GM21528 (cell line): Measurements from ENCODE around the gene DNASE1.

Experiments used
- ATAC-seq: cut with Tn5 transposase; IDR thresholded peaks from one replicate; pipeline ENCODE4 v1.9.1; 2021; ENCODE audit warnings: mild to moderate bottlenecking, moderate library complexity; ENCODE audit not compliant: unreplicated experiment, low FRiP score

Gene DNASE1

DNA sequence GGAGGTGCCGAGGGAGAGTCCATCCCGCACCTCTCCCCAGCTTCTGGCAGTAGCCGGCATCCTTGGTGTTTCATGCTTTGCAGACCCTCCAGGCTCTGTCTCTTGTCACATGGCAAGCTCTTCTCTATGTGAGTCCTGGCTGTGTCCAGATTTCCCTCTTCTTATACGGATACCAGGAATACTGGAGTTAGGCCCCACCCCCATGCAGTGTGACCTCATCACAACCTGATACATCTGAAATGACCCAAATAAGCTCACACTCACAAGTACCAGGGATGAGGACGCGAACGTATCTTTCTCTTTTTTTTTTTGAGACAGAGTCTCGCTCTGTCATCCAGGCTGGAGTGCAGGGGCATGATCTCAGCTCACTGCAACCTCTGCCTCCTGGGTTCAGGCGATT is 39.6 kb downstream of the DNASE1 start:
- ATAC-seq, result no peak

DNA sequence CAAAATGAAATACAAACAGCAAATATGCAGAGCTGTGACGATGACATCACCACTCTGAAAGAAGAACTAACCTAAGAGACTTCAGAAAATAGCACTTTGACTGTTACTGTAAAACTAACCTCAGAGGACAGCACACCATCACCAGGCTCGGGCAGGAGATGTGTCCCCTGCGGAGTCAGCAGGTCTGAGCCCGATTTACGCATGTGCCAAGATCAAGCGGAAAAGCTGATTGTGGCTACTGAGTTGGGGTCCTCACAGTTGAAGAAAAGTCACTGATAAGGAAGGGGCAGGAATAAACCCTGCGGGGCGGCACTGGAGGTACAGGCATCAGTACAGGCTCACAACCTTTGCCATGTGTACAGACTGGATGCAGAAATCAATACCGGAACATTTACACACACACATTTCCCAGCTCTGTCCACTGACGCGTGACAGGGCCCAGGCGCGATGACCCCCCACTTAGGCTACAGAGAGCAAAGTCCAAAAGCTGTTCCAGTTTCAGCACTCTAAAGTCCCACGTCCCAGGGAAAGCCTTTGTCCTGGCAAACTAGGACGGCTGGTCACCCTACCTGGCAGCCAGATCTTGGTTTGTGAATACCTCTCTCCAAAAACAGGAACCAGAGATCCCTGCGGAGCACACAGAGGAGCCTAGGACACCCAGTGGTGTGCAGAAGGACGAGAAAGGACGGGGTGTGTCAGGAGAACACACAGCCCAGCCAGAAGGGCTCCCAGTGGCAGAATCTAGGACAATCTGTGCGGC is 41.3 kb downstream of the DNASE1 start:
- no peak for ATAC-seq

DNA sequence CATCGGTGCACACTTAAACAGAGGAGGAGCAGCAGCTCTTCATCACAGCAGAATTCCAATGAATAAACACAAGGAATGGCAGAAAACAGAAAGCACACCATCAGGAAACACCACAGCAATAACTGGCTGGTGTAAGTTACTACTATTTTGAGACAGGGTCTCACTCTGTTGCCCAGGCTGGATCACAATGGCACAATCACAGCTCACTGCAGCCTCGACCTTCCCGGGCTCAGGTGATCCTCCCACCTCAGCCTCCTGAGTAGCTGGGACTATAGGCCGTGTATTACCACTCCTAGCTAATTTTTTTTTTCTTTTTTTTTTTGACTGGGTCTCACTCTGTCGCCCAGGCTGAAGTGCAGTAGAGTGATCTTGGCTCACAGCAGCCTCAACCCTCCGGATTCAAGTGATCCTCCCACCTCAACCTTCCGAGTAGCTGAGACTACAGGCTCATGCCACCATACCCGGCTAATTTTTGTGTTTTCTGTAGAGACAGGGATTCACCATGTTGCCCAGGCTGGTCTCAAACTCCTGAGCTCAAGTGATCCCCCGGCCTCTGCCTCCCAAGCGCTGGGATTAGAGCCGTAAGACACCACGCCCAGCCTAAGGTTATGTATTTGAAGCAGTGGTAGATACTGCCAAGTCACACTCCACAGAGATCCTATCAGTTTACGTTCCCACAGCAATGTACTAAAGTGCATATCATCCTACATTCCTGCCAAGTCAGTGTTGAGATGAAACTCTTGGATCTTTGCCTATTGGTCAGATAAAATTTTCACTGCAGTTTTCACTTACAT is 42.1 kb downstream of the DNASE1 start:
- no peak for ATAC-seq

GRCh38 chr16:3698941-3699340 is 44.5 kb downstream of the DNASE1 start:
- ATAC-seq, result no peak

DNA sequence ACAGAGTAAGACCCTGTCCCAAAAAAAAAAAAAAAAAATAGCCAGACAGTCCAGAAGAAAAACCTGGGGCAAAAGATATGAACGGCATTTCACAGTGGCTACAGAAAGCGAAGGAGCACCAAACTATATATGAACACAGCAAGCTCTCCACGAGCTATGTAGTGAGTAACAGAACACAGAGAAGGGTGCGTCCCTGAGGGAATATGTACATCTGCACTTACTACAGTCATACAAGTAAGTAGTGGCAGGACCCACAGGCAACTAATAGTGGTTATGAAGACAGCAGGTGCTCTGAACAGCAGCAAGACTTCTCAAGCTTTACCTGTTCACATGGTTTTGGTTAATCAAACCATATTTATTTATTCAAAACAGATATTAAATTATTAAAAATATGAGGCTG is 47.0 kb downstream of the DNASE1 start:
- no peak for ATAC-seq

DNA sequence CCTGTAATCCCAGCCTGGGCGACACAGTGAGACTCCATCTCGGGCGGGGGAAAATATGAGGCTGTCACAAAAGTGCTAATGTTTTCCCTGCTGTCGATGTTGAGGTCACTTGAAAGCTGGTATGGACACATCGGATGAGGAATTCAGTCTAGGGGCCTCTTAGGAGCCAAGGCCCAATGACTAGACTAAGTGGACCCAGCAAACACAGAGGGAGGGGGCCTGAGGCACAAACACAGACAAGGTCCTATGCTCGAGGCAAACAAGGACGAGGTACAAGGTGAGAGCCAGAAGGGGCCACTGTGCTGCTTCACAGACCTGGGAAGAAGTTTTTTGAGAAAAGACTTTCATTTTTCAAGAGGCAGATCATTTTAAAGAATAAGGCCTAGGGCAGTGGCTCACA is 47.6 kb downstream of the DNASE1 start:
- no peak for ATAC-seq

GRCh38 chr16:3706253-3707012 is 51.9 kb downstream of the DNASE1 start:
- no peak for ATAC-seq
